Mesodermal cell (in vitro differentiated cells): ENCODE data around the gene STRIT1.
"Not testable (repeated sequence)": the region's sequence is repeated elsewhere in the genome, so short reads cannot be mapped to it uniquely, and the experiment has no call there.

Experiments
- H3K27ac ChIP-seq: 2 replicates; pipeline ENCODE4 v1.7.0; 2013; ENCODE audit warnings: mild to moderate bottlenecking, low read depth, low read length, moderate library complexity; ENCODE audit not compliant: severe bottlenecking
- H3K36me3 ChIP-seq: 2 replicates; pipeline ENCODE4 v1.7.1; 2013; ENCODE audit warnings: mild to moderate bottlenecking, low read length, moderate library complexity; ENCODE audit not compliant: control insufficient read depth, insufficient read depth
- H3K4me1 ChIP-seq: one replicate; pipeline ENCODE4 v1.7.1; 2013; ENCODE audit warnings: mild to moderate bottlenecking, low read length; ENCODE audit not compliant: insufficient read depth, control insufficient read depth, poor library complexity, severe bottlenecking
- H3K4me3 ChIP-seq: 2 replicates; pipeline ENCODE4 v1.7.0; 2013; ENCODE audit warnings: low read length, control low read depth, mild to moderate bottlenecking; ENCODE audit not compliant: insufficient read depth, poor library complexity, severe bottlenecking; ENCODE audit errors: extremely low read depth
- H3K9me3 ChIP-seq: 2 replicates; pipeline ENCODE4 v1.7.1; 2013; ENCODE audit warnings: mild to moderate bottlenecking, low read length, moderate library complexity; ENCODE audit not compliant: control insufficient read depth
- WGBS, 2 experiments: methylation state at CpG; one replicate each; pipeline ENCODE4 v1.1.5; 2013; ENCODE audit warnings: missing lambda C conversion rate in 2 of 2; ENCODE audit not compliant: insufficient coverage in 2 of 2; 5-methylcytosine and 5-hydroxymethylcytosine counted together

STRIT1 gene

DNA sequence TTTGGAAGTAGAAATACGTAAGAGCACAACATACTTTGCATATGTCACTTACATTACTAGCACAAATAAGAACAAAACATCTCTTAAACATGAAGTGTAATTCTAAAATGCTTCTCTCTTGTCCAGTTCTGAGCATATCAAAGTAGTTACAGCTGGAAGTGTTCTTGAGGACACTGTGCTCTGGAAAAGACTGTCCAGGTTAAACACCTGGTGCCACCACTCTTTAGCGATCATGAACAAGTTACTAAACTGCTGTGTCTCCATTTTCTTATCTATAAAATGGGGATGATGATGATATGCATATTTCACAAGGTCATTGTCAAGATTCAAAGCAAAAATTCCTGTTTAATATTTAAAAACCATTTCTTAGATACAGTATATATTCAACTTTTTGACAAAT, 790 bp downstream of the STRIT1 start:
- no peak overlapping the region for H3K27ac ChIP-seq
- no peaks in the 10 kb centered on the region for H3K36me3 ChIP-seq
- H3K4me1 ChIP-seq = no peaks in the 10 kb centered on the region
- peaks cover 6% of the 10 kb centered on the region for H3K9me3 ChIP-seq
- H3K4me3 ChIP-seq = no peak overlapping the region
- 100% methylated on average over 1 of the region's 2 CpGs; no CpG with 5 or more reads in 1 of the 2 experiments for WGBS, 2 experiments

DNA sequence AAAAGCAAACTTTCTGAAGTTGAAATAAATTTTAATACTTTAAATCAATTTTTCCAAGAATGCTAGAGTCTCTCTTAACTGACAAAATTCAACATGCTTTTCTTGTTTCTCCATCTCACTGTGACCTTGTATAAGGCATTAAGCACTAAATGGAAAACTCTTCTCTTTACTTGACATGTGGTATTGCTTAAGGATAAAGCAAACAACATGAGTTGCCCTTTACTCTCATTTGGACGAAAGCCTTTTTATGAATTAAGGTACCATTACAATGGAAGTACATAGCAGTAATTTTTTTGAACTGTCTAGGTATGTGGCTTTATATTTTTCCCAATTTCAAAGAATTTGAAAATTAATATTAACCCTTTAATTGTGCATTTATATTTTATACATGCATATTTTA, 1.4 kb downstream of the STRIT1 start:
- Histone ChIP-seq H3K4me3 (no peak overlapping the region), H3K9me3 (peaks cover 6% of the 10 kb centered on the region), H3K4me1 (no peaks in the 10 kb centered on the region), H3K36me3 (no peaks in the 10 kb centered on the region), H3K27ac (no peak overlapping the region)
- no CpG with 5 or more reads among the region's 1 CpG for WGBS, 2 experiments

DNA sequence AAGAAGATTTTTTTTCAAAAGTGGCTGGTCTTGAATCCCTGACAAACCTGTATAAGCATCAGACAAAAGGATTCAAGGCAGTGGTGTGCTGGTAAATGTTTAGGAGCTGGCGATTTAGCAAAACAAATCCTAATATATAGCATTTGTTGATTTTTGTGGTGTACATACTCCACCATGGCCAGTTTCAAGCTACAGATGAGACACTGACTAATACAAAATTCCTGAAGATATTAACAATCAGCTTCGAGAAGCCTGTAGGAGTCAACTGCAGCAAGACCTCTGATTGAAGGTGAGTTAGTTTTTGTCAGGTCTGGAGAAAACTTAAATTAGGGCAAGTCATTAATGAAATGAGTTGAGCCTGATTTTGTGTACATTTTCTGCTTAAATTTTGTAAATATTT, 6.7 kb downstream of the STRIT1 start:
- WGBS, 2 experiments = no CpG with 5 or more reads among the region's 2 CpGs
- Histone ChIP-seq H3K9me3 (no peaks in the 10 kb centered on the region), H3K27ac (no peak overlapping the region), H3K36me3 (no peaks in the 10 kb centered on the region), H3K4me1 (peaks cover 6% of the 10 kb centered on the region), H3K4me3 (no peak overlapping the region)

DNA sequence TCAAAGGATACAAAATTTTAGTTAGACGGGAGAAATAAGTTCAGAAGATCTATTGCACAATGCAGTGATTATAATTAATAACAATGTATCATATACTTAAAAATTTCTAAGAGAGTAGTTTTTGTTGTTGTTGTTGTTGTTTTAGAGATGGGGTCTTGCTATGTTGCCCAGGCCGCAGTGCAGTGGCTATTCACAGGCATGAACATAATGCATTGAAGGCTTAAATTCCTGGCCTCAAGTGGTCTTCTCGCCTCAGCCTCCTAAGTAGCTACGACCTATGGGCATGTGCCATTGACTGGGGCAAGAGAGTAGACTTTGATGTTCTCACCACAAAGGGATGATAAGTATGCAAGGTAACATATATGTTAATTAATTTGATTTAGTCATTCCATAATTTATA, 7.5 kb downstream of the STRIT1 start:
- peaks cover 6% of the 10 kb centered on the region for H3K4me1 ChIP-seq
- 82 to 100% methylated on average over 1 to 2 of the region's 4 CpGs for WGBS, 2 experiments

DNA sequence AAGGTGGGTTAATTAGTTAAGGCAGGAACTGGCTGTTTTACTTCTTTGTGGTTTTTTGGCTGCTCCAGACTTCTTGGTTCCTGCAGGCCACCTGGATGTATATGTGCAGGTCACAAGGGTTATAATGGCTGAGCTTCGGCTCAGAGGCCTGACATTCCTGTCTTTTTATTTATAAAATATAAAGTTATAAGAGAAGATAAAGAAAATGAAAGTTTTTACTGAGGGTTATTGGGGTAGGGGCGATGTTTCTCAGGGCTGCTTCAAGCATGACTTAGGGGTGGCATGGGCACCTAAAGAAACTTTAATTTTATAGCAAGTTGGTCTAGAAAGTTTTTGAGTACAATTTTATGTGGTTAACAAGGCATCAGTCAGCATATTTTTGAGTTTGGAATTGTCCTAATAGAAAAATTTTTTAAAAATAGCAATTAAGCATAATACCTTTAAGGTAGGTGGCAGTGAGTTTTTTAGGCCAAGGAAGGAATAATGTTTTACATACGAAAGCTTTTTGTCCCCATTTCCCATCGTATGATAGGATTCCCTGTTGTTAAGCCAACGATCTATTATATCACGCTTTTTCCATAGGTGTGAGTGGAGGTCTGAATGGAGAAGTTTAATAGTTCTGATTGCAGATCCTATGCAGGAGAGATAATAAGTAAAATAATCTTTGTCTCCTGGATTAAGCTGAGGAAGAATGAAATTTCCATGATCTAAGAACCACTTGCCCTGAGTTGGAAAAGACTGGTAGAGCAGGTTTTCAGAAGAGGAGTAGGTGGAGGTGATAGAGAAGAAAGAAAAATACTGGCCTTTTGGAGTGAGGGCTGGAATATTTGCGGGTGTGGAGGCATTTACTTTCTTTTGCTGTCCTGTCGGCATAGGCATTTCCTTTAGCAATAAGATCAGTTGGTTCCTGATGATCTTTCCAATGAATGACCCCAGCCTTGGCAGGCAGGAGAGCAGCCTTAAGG, 10.1 kb downstream of the STRIT1 start:
- Histone ChIP-seq H3K4me3 (no peak overlapping the region), H3K36me3 (no peaks in the 10 kb centered on the region), H3K9me3 (no peaks in the 10 kb centered on the region), H3K27ac (no peak overlapping the region), H3K4me1 (peaks cover 6% of the 10 kb centered on the region)
- WGBS, 2 experiments = 85 to 97% methylated on average over 3 to 6 of the region's 8 CpGs

More for the DNA sequence above, 7.5 kb downstream of the STRIT1 start:
- no peaks in the 10 kb centered on the region for H3K36me3 ChIP-seq
- H3K9me3 ChIP-seq = no peaks in the 10 kb centered on the region
- no peak overlapping the region for H3K4me3 ChIP-seq
- H3K27ac ChIP-seq = no peak overlapping the region

DNA sequence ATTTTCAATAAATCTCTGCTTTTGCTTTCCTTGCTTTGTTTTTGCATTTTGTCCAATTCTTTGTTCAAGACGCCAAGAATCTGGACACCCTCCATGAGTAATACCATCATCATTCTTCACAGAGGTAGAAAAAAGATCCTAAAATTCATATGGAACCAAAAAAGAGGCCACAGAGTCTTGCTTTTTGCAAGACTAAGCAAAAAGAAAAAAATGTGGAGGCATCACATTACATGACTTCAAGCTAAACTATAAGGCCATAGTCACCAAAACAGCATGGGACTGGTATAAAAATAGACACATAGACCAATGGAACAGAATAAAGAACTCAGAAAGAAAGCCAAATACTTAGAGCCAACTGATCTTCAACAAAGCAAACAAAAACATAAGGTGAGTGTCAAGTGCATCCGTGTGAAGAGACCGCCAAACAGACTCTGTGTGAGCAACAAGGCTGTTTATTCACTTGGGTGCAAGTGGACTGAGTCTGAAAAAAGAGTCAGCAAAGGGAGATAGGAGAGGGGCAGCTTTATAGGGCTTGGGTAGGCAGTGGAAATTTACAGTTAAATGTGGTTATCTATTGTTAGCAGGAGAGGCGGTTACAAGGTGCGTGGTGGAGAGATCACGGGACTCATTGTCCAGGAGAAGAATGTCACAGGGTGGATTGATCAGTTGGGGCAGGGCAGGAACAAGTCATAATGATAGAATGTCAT, 10.9 kb downstream of the STRIT1 start:
- Histone ChIP-seq H3K4me3 (no peak overlapping the region), H3K4me1 (peaks cover 6% of the 10 kb centered on the region), H3K9me3 (no peaks in the 10 kb centered on the region), H3K36me3 (no peaks in the 10 kb centered on the region), H3K27ac (peak overlapping the region; percentile 29)
- WGBS, 2 experiments = 83 to 91% methylated on average over 5 to 6 of the region's 6 CpGs

DNA sequence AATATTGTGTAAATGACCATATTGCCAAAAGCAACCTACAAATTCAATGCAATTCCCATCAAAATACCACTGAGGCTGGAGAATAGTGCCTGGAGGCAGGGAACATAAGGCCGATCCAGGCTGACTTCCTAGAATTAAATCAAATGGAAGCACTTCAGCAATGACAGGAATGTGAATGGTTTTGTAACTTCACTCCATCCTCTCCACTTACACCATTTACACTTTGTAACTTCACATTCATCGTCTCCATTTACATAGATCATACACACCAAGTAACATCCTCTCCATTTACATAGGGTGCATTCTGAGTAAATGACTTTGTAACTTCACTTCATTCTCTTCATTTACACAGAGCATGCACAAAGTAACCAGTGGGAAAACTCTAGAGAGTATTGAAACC, 11.6 kb downstream of the STRIT1 start:
- Histone ChIP-seq H3K9me3 (no peaks in the 10 kb centered on the region), H3K4me1 (peaks cover 6% of the 10 kb centered on the region), H3K36me3 (no peaks in the 10 kb centered on the region), H3K27ac (peak overlapping the region; percentile 29), H3K4me3 (no peak overlapping the region)
- 88 to 89% methylated on average over 1 of the region's 2 CpGs for WGBS, 2 experiments

DNA sequence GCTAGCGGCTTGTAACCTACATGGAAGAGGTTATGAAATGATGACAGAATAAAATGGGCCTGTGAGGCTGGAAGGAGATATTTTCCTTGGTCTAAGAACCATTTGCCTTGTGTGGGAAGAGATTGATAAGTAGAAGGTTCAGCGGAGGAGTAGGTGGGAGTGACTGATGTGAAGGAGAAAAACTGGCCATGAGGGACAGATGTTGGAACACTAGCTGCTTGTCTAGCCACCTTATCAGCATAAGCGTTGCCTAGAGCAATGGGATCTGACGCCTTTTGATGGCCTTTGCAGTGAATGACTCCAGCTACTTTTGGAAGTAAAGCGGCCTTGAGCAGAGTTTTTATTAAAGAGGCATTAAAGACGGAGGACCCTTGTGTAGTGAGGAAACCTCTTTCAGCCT, 17.4 kb downstream of the STRIT1 start:
- H3K9me3 ChIP-seq, H3K27ac ChIP-seq, H3K4me1 ChIP-seq, H3K4me3 ChIP-seq, H3K36me3 ChIP-seq: not testable (repeated sequence)
- WGBS, 2 experiments = 77 to 91% methylated on average over 5 to 6 of the region's 6 CpGs

DNA sequence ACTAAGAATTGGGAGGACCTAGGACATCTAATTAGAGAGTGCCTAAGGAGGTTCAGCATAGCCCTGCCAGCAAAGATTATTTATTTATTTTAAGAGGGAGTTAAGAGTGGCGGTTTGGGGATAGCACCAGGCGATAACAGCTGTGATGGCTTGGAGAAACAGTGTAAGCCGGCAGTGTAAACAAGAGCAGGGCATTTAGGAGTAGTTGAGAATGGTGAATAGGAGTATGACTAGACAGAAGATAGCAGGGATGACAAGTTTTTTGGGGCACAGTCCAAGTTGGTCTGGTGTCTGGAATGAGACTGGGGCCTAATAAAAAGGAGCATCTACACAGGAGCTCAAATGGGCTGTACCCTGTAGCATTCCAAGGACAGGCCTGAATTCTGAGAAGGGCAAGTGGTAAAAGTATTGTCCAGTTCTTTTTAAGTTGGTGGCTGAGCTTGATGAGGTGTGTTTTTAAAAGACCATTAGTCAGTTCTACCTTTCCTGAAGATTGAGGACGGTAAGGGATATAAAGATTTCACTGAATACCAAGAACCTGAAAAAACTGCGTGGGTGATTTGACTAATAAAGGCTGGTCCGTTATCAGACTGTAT, 18.2 kb downstream of the STRIT1 start:
- H3K4me1 ChIP-seq, H3K4me3 ChIP-seq, H3K27ac ChIP-seq, H3K9me3 ChIP-seq, H3K36me3 ChIP-seq: not testable (repeated sequence)
- 83 to 84% methylated on average over 5 to 6 of the region's 6 CpGs for WGBS, 2 experiments

DNA sequence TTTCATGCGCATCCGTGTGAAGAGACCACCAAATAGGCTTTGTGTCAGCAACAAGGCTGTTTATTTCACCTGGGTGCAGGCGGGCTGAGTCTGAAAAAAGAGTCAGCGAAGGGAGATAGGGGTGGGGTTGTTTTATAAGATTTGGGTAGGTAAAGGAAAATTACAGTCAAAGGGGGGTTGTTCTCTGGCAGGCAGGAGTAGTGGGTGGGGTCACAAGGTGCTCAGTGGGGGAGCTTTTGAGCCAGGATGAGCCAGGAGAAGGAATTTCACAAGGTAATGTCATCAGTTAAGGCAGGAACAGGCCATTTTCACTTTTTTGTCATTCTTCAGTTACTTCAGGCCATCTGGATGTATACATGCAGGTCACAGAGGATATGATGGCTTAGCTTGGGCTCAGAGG, 19.0 kb downstream of the STRIT1 start:
- 87 to 90% methylated on average over 4 of the region's 4 CpGs for WGBS, 2 experiments
- not testable (repeated sequence) for H3K9me3 ChIP-seq, H3K4me1 ChIP-seq, H3K36me3 ChIP-seq, H3K27ac ChIP-seq, H3K4me3 ChIP-seq

DNA sequence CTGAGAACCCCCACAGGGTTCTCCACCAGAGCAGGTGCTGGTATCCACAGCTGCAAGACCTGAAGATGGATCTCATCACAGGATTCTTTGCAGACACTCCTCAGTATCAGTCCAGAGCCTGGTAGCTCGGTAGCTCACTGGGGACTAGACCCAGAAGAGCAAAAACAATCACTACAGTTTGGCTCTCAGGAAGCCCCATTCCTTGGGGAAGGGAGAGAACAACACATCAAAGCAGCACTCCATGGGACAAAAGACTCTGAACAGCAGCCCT, 22.2 kb downstream of the STRIT1 start:
- WGBS, 2 experiments = 83 to 100% methylated on average over 1 of the region's 1 CpG
- Histone ChIP-seq H3K9me3 (no peaks in the 10 kb centered on the region), H3K27ac (no peak overlapping the region), H3K36me3 (no peaks in the 10 kb centered on the region), H3K4me3 (no peak overlapping the region), H3K4me1 (peaks cover 5% of the 10 kb centered on the region)
